ENCODE measurements around the gene DLGAP4.

- TF ChIP-seq CTCF (IDR thresholded peaks at IDR 0.05): no peak
- no peak for TF ChIP-seq POLR2A (IDR thresholded peaks at IDR 0.05)
- no peak for TF ChIP-seq EP300 (IDR thresholded peaks at IDR 0.05)
Observed at GRCh38 chr20:36501367-36502006, 195.3 kb downstream of the DLGAP4 start.

Measured in stomach (tissue), 4 donors.